Measurements from ENCODE around the gene PPRC1.

PPRC1 gene

GRCh38 chr10:102135956-102136526, 3.2 kb downstream of the PPRC1 start:
- peak in 1 of 2 experiments; percentile 7 for DNase-seq (ENCODE audit: low read depth in 1 of 2, low spot score in 1 of 2)
- Histone ChIP-seq H3K27me3 (ENCODE audit: insufficient read depth, poor library complexity, severe bottlenecking) (no peaks in the 10 kb centered on the region), H3K27ac (replicated peaks) (no peak overlapping the region), H3K4me3 (replicated peaks; ENCODE audit: insufficient read depth, low read length) (peak overlapping the region; percentile 8; the same call in 1 of the 2 replicates)
- TF ChIP-seq SPI1 (IDR thresholded peaks at IDR 0.05; ENCODE audit: borderline replicate concordance, low read depth): no peak
- TF ChIP-seq CTCF (IDR thresholded peaks at IDR 0.05; ENCODE audit: insufficient read depth, low read length): no peak
- TF ChIP-seq, protein P1, sequence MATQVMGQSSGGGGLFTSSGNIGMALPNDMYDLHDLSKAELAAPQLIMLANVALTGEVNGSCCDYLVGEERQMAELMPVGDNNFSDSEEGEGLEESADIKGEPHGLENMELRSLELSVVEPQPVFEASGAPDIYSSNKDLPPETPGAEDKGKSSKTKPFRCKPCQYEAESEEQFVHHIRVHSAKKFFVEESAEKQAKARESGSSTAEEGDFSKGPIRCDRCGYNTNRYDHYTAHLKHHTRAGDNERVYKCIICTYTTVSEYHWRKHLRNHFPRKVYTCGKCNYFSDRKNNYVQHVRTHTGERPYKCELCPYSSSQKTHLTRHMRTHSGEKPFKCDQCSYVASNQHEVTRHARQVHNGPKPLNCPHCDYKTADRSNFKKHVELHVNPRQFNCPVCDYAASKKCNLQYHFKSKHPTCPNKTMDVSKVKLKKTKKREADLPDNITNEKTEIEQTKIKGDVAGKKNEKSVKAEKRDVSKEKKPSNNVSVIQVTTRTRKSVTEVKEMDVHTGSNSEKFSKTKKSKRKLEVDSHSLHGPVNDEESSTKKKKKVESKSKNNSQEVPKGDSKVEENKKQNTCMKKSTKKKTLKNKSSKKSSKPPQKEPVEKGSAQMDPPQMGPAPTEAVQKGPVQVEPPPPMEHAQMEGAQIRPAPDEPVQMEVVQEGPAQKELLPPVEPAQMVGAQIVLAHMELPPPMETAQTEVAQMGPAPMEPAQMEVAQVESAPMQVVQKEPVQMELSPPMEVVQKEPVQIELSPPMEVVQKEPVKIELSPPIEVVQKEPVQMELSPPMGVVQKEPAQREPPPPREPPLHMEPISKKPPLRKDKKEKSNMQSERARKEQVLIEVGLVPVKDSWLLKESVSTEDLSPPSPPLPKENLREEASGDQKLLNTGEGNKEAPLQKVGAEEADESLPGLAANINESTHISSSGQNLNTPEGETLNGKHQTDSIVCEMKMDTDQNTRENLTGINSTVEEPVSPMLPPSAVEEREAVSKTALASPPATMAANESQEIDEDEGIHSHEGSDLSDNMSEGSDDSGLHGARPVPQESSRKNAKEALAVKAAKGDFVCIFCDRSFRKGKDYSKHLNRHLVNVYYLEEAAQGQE (IDR thresholded peaks at IDR 0.05; ENCODE audit: insufficient replicate concordance, low read depth): no peak
- no peak for TF ChIP-seq POLR2AphosphoS5 (IDR thresholded peaks at IDR 0.05; ENCODE audit: low read depth)
- no peak for TF ChIP-seq GABPA (IDR thresholded peaks at IDR 0.05; ENCODE audit: low read depth)

GRCh38 chr10:102139281-102140110, 6.7 kb downstream of the PPRC1 start:
- Histone ChIP-seq H3K4me3 (replicated peaks; ENCODE audit: insufficient read depth, low read length) (no peak overlapping the region), H3K27ac (replicated peaks) (no peak overlapping the region), H3K27me3 (ENCODE audit: insufficient read depth, poor library complexity, severe bottlenecking) (no peaks in the 10 kb centered on the region)
- TF ChIP-seq POLR2AphosphoS5 (IDR thresholded peaks at IDR 0.05; ENCODE audit: low read depth) (0 out of 2 replicates have a peak, but pooled peaks have one; percentile 4), GABPA (IDR thresholded peaks at IDR 0.05; ENCODE audit: low read depth) (no peak), SPI1 (IDR thresholded peaks at IDR 0.05; ENCODE audit: borderline replicate concordance, low read depth) (no peak)
- TF ChIP-seq, protein P1 (IDR thresholded peaks at IDR 0.05; ENCODE audit: insufficient replicate concordance, low read depth): no peak
- DNase-seq (ENCODE audit: low read depth in 1 of 2, low spot score in 1 of 2): peak in 1 of 2 experiments; percentile 16

DNA sequence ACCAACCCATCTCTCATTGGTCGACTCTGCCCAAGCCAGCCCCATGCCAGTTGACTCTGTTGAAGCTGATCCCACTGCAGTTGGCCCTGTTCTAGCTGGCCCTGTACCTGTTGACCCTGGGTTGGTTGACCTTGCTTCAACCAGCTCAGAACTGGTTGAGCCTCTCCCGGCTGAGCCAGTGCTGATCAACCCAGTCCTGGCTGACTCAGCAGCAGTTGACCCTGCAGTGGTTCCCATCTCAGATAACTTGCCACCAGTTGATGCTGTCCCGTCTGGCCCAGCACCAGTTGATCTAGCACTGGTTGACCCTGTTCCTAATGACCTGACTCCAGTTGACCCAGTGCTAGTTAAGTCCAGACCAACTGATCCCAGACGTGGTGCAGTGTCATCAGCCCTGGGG, 7.4 kb downstream of the PPRC1 start:
- no peaks in the 10 kb centered on the region for H3K27me3 ChIP-seq (ENCODE audit: insufficient read depth, poor library complexity, severe bottlenecking)
- no peak for DNase-seq (ENCODE audit: low read depth in 1 of 2, low spot score in 1 of 2)
- no peak overlapping the region for H3K27ac ChIP-seq (replicated peaks)
- no peak for TF ChIP-seq SPI1 (IDR thresholded peaks at IDR 0.05; ENCODE audit: borderline replicate concordance, low read depth)
- TF ChIP-seq POLR2AphosphoS5 (IDR thresholded peaks at IDR 0.05; ENCODE audit: low read depth): no peak
- TF ChIP-seq GABPA (IDR thresholded peaks at IDR 0.05; ENCODE audit: low read depth): no peak
- TF ChIP-seq CTCF (IDR thresholded peaks at IDR 0.05; ENCODE audit: insufficient read depth, low read length): no peak
- TF ChIP-seq, protein P1 (IDR thresholded peaks at IDR 0.05; ENCODE audit: insufficient replicate concordance, low read depth): no peak
- no peak overlapping the region for H3K4me3 ChIP-seq (replicated peaks; ENCODE audit: insufficient read depth, low read length)
